DMS114 treated with DMSO at 0.1 percent for 48 hours (cell line): ENCODE results near the gene TNPO2.
"Not testable (repeated sequence)": the region's sequence is repeated elsewhere in the genome, so short reads cannot be mapped to it uniquely, and the experiment has no call there.

Experiments used
- DNase-seq: peaks from one replicate; lab custom pipeline; 2025; ENCODE audit not compliant: unreplicated experiment; lab: John Stamatoyannopoulos, UW

The TNPO2 gene

GRCh38 chr19:12678039-12678438, 45.7 kb downstream of the TNPO2 start:
- DNase-seq, result not testable (repeated sequence)

- no peak for DNase-seq
Measured at GRCh38 chr19:12676928-12677327, 46.8 kb downstream of the TNPO2 start.

GRCh38 chr19:12676384-12676792, 47.3 kb downstream of the TNPO2 start:
- DNase-seq, result peak; percentile 23

GRCh38 chr19:12675940-12676339, 47.8 kb downstream of the TNPO2 start:
- no peak for DNase-seq

- no peak for DNase-seq
Measured at GRCh38 chr19:12675399-12675798, 48.3 kb downstream of the TNPO2 start.

GRCh38 chr19:12672744-12673143, 51.0 kb downstream of the TNPO2 start:
- no peak for DNase-seq

- no peak for DNase-seq
Measured at GRCh38 chr19:12670159-12670928, 53.4 kb downstream of the TNPO2 start.

- DNase-seq, result peak; percentile 75
Measured at GRCh38 chr19:12669270-12670158, 54.2 kb downstream of the TNPO2 start.

- DNase-seq, result no peak
Measured at GRCh38 chr19:12668932-12669269, 54.8 kb downstream of the TNPO2 start.

GRCh38 chr19:12668346-12668745, 55.4 kb downstream of the TNPO2 start:
- DNase-seq, result no peak

GRCh38 chr19:12667731-12668302, 55.9 kb downstream of the TNPO2 start:
- no peak for DNase-seq

GRCh38 chr19:12666265-12667048, 57.3 kb downstream of the TNPO2 start, which contains the start of the genes MAN2B1 and WDR83:
TSS of gene MAN2B1 (minus strand) at chr19:12666742. CDS start at chr19:12666701, 41 bp downstream.
TSS of gene WDR83 (plus strand) at chr19:12666807. CDS start at chr19:12669791, 2,984 bp downstream.
- peak; percentile 17 for DNase-seq

- no peak for DNase-seq
Measured at GRCh38 chr19:12665671-12666264, 58.0 kb downstream of the TNPO2 start.

- DNase-seq, result no peak
Measured at GRCh38 chr19:12665281-12665573, 58.5 kb downstream of the TNPO2 start.

- DNase-seq, result no peak
Measured at GRCh38 chr19:12664406-12665280, 59.1 kb downstream of the TNPO2 start.

- DNase-seq, result no peak
Measured at GRCh38 chr19:12660980-12661379, 62.8 kb downstream of the TNPO2 start.

- no peak for DNase-seq
Measured at GRCh38 chr19:12657966-12658365, 65.8 kb downstream of the TNPO2 start.

GRCh38 chr19:12656899-12657571, 66.7 kb downstream of the TNPO2 start:
- DNase-seq, result no peak

GRCh38 chr19:12655546-12655945, 68.2 kb downstream of the TNPO2 start:
- DNase-seq, result no peak
